A673 (cell line): ENCODE data around the gene KRT15. TPM values are rescaled to one million over a fixed set of nuclear protein-coding genes. Genes with fewer than 3 reads are reported as not detected.

Experiments used
- BruUV-seq: library from RNA; stranded (reverse); fragments of 400-500 nt; replicated peaks from 2 replicates; lab custom pipeline; 2021; lab: Mats Ljungman, UMichigan
- CTCF ChIA-PET: fragments of 300-600 bp; sonication (Branson Sonifier 250); formaldehyde crosslinking; loops from one replicate; lab custom pipeline; 2022; ENCODE audit warnings: antibody characterized with exemption; lab: Charles Lee
- POLR2A ChIA-PET: fragments of 300-600 bp; sonication (Branson Sonifier 250); formaldehyde crosslinking; loops from one replicate; lab custom pipeline; 2022; ENCODE audit warnings: antibody characterized with exemption; ENCODE audit not compliant: low non-redundant PET; lab: Charles Lee
- DNase-seq: peaks from one replicate; pipeline ENCODE4 v3.0.0-alpha.2; 2015; ENCODE audit warnings: low spot score
- H3K27ac ChIP-seq: fragments of 200-600 bp; sonication (generic); 2 replicates; pipeline ENCODE4 v1.5.1; 2016; ENCODE audit warnings: mixed run types, low read depth, mild to moderate bottlenecking, mixed read lengths, antibody characterized with exemption, low read length; ENCODE audit not compliant: poor library complexity, severe bottlenecking
- H3K27me3 ChIP-seq: fragments of 200-600 bp; sonication (generic); replicated peaks from 2 replicates; pipeline ENCODE4 v1.6.1; 2017; ENCODE audit warnings: mixed run types, low read depth, mild to moderate bottlenecking, mixed read lengths, antibody characterized with exemption, low read length; ENCODE audit not compliant: insufficient read depth, poor library complexity
- H3K36me3 ChIP-seq: fragments of 200-600 bp; sonication (generic); 2 replicates; pipeline ENCODE4 v1.6.1; 2016; ENCODE audit warnings: mixed run types, mild to moderate bottlenecking, mixed read lengths, antibody characterized with exemption, low read length; ENCODE audit not compliant: insufficient read depth, poor library complexity, severe bottlenecking
- H3K4me1 ChIP-seq: fragments of 200-600 bp; sonication (generic); 2 replicates; pipeline ENCODE4 v1.6.1; 2017; ENCODE audit warnings: mixed run types, mild to moderate bottlenecking, mixed read lengths, antibody characterized with exemption, low read length; ENCODE audit not compliant: insufficient read depth, poor library complexity, severe bottlenecking
- H3K4me3 ChIP-seq: fragments of 200-600 bp; sonication (generic); 2 replicates; pipeline ENCODE4 v1.5.1; 2016; ENCODE audit warnings: low read depth, mixed run types, mild to moderate bottlenecking, mixed read lengths, low read length; ENCODE audit not compliant: poor library complexity, severe bottlenecking
- H3K9me3 ChIP-seq: fragments of 200-600 bp; sonication (generic); 2 replicates; pipeline ENCODE4 v1.6.1; 2016; ENCODE audit warnings: mixed run types, low read depth, mild to moderate bottlenecking, mixed read lengths, antibody characterized with exemption, low read length; ENCODE audit not compliant: poor library complexity, severe bottlenecking
- CTCF ChIP-seq: fragments of 300-800, 200-600 bp; sonication (generic); conservative IDR thresholded peaks from 2 replicates; pipeline ENCODE4 v1.5.1; 2017; ENCODE audit warnings: low read depth, mild to moderate bottlenecking, antibody characterized with exemption, low read length, moderate library complexity, mixed read lengths
- EZH2 ChIP-seq: fragments of 200-600 bp; sonication (generic); IDR thresholded peaks from 2 replicates; pipeline ENCODE4 v1.6.1; 2017; ENCODE audit warnings: borderline replicate concordance, low read depth, mild to moderate bottlenecking, mixed read lengths, antibody characterized with exemption, low read length; ENCODE audit not compliant: poor library complexity, severe bottlenecking
- intact Hi-C: fragments of 100-400 bp; cut with micrococcal nuclease; formaldehyde crosslinking; loops from one replicate; pipeline ENCODE4 v1.10.0; 2022; ENCODE audit not compliant: unreplicated experiment
- total RNA-seq: library from RNA; stranded (reverse); gene quantifications from 2 replicates; pipeline ENCODE4 v1.2.3, GENCODE V29; 2021

Gene KRT15
- total RNA-seq, 1 experiment from 2014 or later = not detected

- H3K9me3 ChIP-seq = no peaks in the 10 kb centered on the region
- no peaks in the 10 kb centered on the region for H3K4me1 ChIP-seq
- intact Hi-C loops = no loop called here
- no peaks in the 10 kb centered on the region for H3K36me3 ChIP-seq
- no peak overlapping the region for H3K27ac ChIP-seq
- BruUV-seq = no TSS peak
- no peak for DNase-seq
- TF ChIP-seq CTCF (no peak), EZH2 (no peak)
- POLR2A ChIA-PET = no interaction called here
- H3K4me3 ChIP-seq = no peak overlapping the region
- no peaks in the 10 kb centered on the region for H3K27me3 ChIP-seq
- CTCF ChIA-PET = no interaction called here
Observed at GRCh38 chr17:41480581-41480980, 38.1 kb downstream of the KRT15 start.

GRCh38 chr17:41480136-41480535, 38.6 kb downstream of the KRT15 start:
- ChIA-PET POLR2A (no interaction called here), CTCF (no interaction called here)
- no peak for DNase-seq
- no peaks in the 10 kb centered on the region for H3K4me1 ChIP-seq
- no peaks in the 10 kb centered on the region for H3K27me3 ChIP-seq
- H3K4me3 ChIP-seq = no peak overlapping the region
- no peak overlapping the region for H3K27ac ChIP-seq
- no peaks in the 10 kb centered on the region for H3K9me3 ChIP-seq
- intact Hi-C loops = no loop called here
- no TSS peak for BruUV-seq
- H3K36me3 ChIP-seq = no peaks in the 10 kb centered on the region
- TF ChIP-seq EZH2 = no peak

DNA sequence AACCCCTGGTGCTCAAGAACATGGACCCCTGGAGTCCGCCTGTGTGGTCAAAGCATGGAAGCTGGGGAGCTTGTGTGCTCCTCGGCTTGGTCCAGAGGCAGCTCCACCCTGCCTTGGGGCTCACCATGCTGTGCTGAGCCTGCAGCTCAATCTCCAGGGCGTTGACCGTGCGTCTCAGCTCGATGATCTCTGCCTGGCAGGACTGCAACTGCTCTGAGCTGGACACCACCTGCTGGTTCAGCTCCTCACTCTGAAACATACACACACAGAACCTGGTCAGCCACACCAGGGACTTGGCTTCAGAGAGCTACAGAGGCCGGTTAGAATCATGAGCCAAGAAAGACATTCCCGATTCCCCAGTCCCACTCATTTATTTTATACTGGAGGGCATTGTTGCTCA, 40.5 kb downstream of the KRT15 start:
- intact Hi-C loops = no loop called here
- Histone ChIP-seq H3K36me3 (no peaks in the 10 kb centered on the region), H3K4me1 (no peaks in the 10 kb centered on the region), H3K4me3 (no peak overlapping the region), H3K9me3 (no peaks in the 10 kb centered on the region), H3K27me3 (no peaks in the 10 kb centered on the region), H3K27ac (no peak overlapping the region)
- ChIA-PET CTCF (no interaction called here), POLR2A (no interaction called here)
- no TSS peak for BruUV-seq
- no peak for DNase-seq
- TF ChIP-seq CTCF (no peak), EZH2 (no peak)
